Measurements from ENCODE around the gene HLA-DQA1. TPM values are rescaled to one million over a fixed set of nuclear protein-coding genes. Genes with fewer than 3 reads are reported as not detected.

Gene HLA-DQA1
- total and polyA plus RNA-seq, 2 donors, result 16.0 to 41.8 TPM

GRCh38 chr6:32609731-32610640 lies 27.2 kb upstream of the HLA-DQA1 start:
- no peak overlapping the region for H3K27ac ChIP-seq (ENCODE audit: low read depth)
- H3K36me3 ChIP-seq (ENCODE audit: insufficient read depth), result no peaks in the 10 kb centered on the region
- 21% methylated on average over 8 of the region's 8 CpGs for WGBS
- H3K4me1 ChIP-seq (ENCODE audit: insufficient read depth), result no peaks in the 10 kb centered on the region
- DNase-seq (ENCODE audit: extremely low spot score), result peak; percentile 80
- H3K4me3 ChIP-seq (ENCODE audit: low read depth, low read length), result no peak overlapping the region

- DNase-seq (ENCODE audit: extremely low spot score), result no peak
- 51% methylated on average over 3 of the region's 3 CpGs for WGBS
- no peaks in the 10 kb centered on the region for H3K36me3 ChIP-seq (ENCODE audit: insufficient read depth)
- H3K4me1 ChIP-seq (ENCODE audit: insufficient read depth), result no peaks in the 10 kb centered on the region
- no peak overlapping the region for H3K27ac ChIP-seq (ENCODE audit: low read depth)
- H3K4me3 ChIP-seq (ENCODE audit: low read depth, low read length), result no peak overlapping the region
Measured at GRCh38 chr6:32610682-32611296, 26.4 kb upstream of the HLA-DQA1 start.

GRCh38 chr6:32613475-32613874 lies 23.7 kb upstream of the HLA-DQA1 start:
- Histone ChIP-seq H3K4me1 (ENCODE audit: insufficient read depth) (no peaks in the 10 kb centered on the region), H3K27ac (ENCODE audit: low read depth) (no peak overlapping the region), H3K36me3 (ENCODE audit: insufficient read depth) (no peaks in the 10 kb centered on the region), H3K4me3 (ENCODE audit: low read depth, low read length) (no peak overlapping the region)
- WGBS, result 57% methylated on average over 6 of the region's 6 CpGs
- DNase-seq (ENCODE audit: extremely low spot score), result no peak

DNA sequence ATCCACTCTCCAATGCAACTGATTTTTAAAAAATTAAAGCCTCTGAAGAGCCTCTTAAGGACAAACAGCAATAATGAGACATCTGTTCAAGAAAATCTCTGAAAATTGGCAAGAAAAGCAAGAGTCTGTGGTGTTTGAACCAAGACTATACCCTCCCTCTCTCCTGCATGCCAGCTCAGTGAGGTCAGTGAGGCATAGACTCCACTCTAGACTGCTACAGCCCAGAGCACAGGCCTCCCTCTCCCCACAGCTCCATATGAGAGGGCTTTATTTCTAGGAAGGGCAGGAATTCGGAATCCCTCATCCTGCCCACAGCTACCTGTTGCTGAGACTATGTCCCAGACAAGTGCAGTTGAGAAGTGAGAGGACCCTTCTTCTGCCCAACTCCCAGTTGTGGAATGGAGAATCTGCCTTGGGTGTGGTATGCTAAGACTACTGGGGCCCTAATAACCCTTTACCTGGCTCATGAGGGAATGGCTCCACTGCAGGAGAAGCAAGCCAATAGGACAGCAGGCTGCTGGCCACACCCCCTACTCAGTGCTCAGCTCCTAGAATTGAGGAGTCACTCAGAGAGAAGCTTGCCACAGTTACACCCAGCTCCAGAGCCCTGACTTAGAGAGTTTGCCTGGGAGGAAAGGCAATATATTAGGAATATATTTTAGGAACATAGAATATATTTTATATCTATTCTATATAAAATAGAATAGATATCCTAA lies 22.7 kb upstream of the HLA-DQA1 start:
- no peak for DNase-seq (ENCODE audit: extremely low spot score)
- no peak overlapping the region for H3K4me3 ChIP-seq (ENCODE audit: low read depth, low read length)
- H3K4me1 ChIP-seq (ENCODE audit: insufficient read depth), result no peaks in the 10 kb centered on the region
- WGBS, result 43% methylated on average over 1 of the region's 1 CpG
- no peak overlapping the region for H3K27ac ChIP-seq (ENCODE audit: low read depth)
- H3K36me3 ChIP-seq (ENCODE audit: insufficient read depth), result no peaks in the 10 kb centered on the region

GRCh38 chr6:32615885-32616532 lies 21.2 kb upstream of the HLA-DQA1 start:
- WGBS, result 42% methylated on average over 3 of the region's 3 CpGs
- no peak for DNase-seq (ENCODE audit: extremely low spot score)
- Histone ChIP-seq H3K27ac (ENCODE audit: low read depth) (no peak overlapping the region), H3K36me3 (ENCODE audit: insufficient read depth) (no peaks in the 10 kb centered on the region), H3K4me1 (ENCODE audit: insufficient read depth) (no peaks in the 10 kb centered on the region), H3K4me3 (ENCODE audit: low read depth, low read length) (no peak overlapping the region)

DNA sequence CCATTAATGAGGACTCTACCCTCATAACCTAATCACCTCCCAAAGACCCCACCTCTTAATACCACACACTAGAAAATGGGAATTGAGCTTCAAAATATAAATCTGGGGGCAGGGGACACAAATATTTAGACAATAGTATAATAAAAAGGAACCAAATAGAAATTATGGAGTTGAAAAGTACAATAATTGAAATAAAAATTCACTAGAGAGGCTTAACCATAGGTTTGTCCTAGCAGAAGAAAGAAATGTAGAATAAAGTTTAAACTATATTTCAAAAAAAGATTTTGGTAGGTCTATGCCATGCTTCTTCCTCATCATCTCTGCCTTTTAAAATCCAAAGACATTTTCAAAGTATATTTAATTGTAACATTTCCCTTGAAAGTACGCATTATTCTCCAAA lies 19.5 kb upstream of the HLA-DQA1 start:
- Histone ChIP-seq H3K4me3 (ENCODE audit: low read depth, low read length) (no peak overlapping the region), H3K4me1 (ENCODE audit: insufficient read depth) (no peaks in the 10 kb centered on the region), H3K36me3 (ENCODE audit: insufficient read depth) (no peaks in the 10 kb centered on the region), H3K27ac (ENCODE audit: low read depth) (no peak overlapping the region)
- 45% methylated on average over 1 of the region's 1 CpG for WGBS
- no peak for DNase-seq (ENCODE audit: extremely low spot score)

- no peaks in the 10 kb centered on the region for H3K36me3 ChIP-seq (ENCODE audit: insufficient read depth)
- H3K4me3 ChIP-seq (ENCODE audit: low read depth, low read length), result no peak overlapping the region
- H3K27ac ChIP-seq (ENCODE audit: low read depth), result no peak overlapping the region
- H3K4me1 ChIP-seq (ENCODE audit: insufficient read depth), result no peaks in the 10 kb centered on the region
- WGBS, result 24% methylated on average over 3 of the region's 3 CpGs
- no peak for DNase-seq (ENCODE audit: extremely low spot score)
Measured at GRCh38 chr6:32621372-32621771, 15.8 kb upstream of the HLA-DQA1 start.

- Histone ChIP-seq H3K4me1 (ENCODE audit: insufficient read depth) (no peaks in the 10 kb centered on the region), H3K36me3 (ENCODE audit: insufficient read depth) (no peaks in the 10 kb centered on the region), H3K4me3 (ENCODE audit: low read depth, low read length) (no peak overlapping the region), H3K27ac (ENCODE audit: low read depth) (no peak overlapping the region)
- WGBS, result 1% methylated on average over 1 of the region's 1 CpG
- DNase-seq (ENCODE audit: extremely low spot score), result no peak
Measured at GRCh38 chr6:32622545-32623401, 14.4 kb upstream of the HLA-DQA1 start.

GRCh38 chr6:32623693-32624092 lies 13.5 kb upstream of the HLA-DQA1 start:
- H3K4me3 ChIP-seq (ENCODE audit: low read depth, low read length), result no peak overlapping the region
- no peaks in the 10 kb centered on the region for H3K4me1 ChIP-seq (ENCODE audit: insufficient read depth)
- DNase-seq (ENCODE audit: extremely low spot score), result no peak
- H3K27ac ChIP-seq (ENCODE audit: low read depth), result no peak overlapping the region
- no peaks in the 10 kb centered on the region for H3K36me3 ChIP-seq (ENCODE audit: insufficient read depth)

GRCh38 chr6:32624565-32624964 lies 12.6 kb upstream of the HLA-DQA1 start:
- DNase-seq (ENCODE audit: extremely low spot score), result no peak
- no peaks in the 10 kb centered on the region for H3K4me1 ChIP-seq (ENCODE audit: insufficient read depth)
- H3K27ac ChIP-seq (ENCODE audit: low read depth), result no peak overlapping the region
- H3K4me3 ChIP-seq (ENCODE audit: low read depth, low read length), result no peak overlapping the region
- H3K36me3 ChIP-seq (ENCODE audit: insufficient read depth), result no peaks in the 10 kb centered on the region
- WGBS, result 6% methylated on average over 1 of the region's 3 CpGs

DNA sequence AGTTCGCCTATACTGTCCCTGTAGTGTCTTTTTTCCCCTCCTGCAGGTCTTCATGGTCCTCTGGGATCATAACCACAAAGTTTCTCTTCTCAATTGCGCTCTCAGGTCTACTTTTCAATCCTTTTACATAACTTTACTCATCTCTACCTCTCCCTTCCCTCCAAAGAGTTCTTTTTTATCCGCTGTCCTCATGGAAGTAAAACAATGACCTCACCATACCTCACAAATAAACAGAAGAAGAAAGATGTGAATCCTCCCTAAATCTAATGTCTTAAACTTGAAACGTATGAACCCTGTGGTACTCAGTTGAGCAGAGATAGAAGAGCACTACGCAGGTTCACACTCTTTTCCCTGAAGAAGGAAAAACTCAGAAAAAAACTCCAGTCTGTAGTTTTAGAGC lies 12.1 kb upstream of the HLA-DQA1 start:
- no peaks in the 10 kb centered on the region for H3K4me1 ChIP-seq (ENCODE audit: insufficient read depth)
- no peaks in the 10 kb centered on the region for H3K36me3 ChIP-seq (ENCODE audit: insufficient read depth)
- no peak overlapping the region for H3K27ac ChIP-seq (ENCODE audit: low read depth)
- 22% methylated on average over 5 of the region's 5 CpGs for WGBS
- DNase-seq (ENCODE audit: extremely low spot score), result no peak
- H3K4me3 ChIP-seq (ENCODE audit: low read depth, low read length), result no peak overlapping the region

DNA sequence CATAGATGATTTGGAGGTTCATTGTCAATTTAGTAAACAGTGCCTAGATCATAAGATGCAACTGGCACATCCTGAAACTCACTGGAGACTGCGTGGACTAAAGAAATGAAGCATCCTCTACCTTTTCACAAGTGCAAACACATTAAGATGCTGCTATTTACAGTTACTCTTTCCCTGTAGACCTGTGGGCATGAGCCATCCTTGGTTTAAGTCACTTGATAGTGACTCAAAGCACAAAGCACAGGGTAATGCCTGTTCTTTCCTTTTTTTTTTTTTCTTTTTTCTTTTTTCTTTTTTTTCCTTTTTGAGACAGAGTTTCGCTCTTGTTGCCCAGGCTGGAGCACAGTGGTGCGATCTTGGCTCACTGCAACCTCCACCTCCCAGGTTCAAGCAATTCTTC lies 10.0 kb upstream of the HLA-DQA1 start:
- 0% methylated on average over 1 of the region's 3 CpGs for WGBS
- Histone ChIP-seq H3K4me1 (ENCODE audit: insufficient read depth) (no peaks in the 10 kb centered on the region), H3K36me3 (ENCODE audit: insufficient read depth) (no peaks in the 10 kb centered on the region), H3K27ac (ENCODE audit: low read depth) (no peak overlapping the region), H3K4me3 (ENCODE audit: low read depth, low read length) (no peak overlapping the region)
- no peak for DNase-seq (ENCODE audit: extremely low spot score)

- 25% methylated on average over 3 of the region's 3 CpGs for WGBS
- no peak for DNase-seq (ENCODE audit: extremely low spot score)
- no peaks in the 10 kb centered on the region for H3K4me1 ChIP-seq (ENCODE audit: insufficient read depth)
- H3K36me3 ChIP-seq (ENCODE audit: insufficient read depth), result no peaks in the 10 kb centered on the region
- no peak overlapping the region for H3K27ac ChIP-seq (ENCODE audit: low read depth)
- H3K4me3 ChIP-seq (ENCODE audit: low read depth, low read length), result no peak overlapping the region
Measured at GRCh38 chr6:32627831-32628230, 9.4 kb upstream of the HLA-DQA1 start.

All from urinary bladder (tissue), 4 donors.